Spleen (tissue), 11 donors: Measurements from ENCODE around the gene DPYSL3. TPM values are rescaled to one million over a fixed set of nuclear protein-coding genes. Genes with fewer than 3 reads are reported as not detected.
A peak's percentile ranks its signal among the peaks of the same experiment; 100 is the strongest.
"Not testable (repeated sequence)": the region's sequence is repeated elsewhere in the genome, so short reads cannot be mapped to it uniquely, and the experiment has no call there.

Experiments
- DNase-seq: peaks from one replicate; pipeline ENCODE4 v3.0.0-alpha.2; 2020
- H3K27ac ChIP-seq, 8 donors: fragments of 200-600 bp; sonication (generic) in 7 of 8; 1 replicate in 4 of 8; 2 replicates in 4 of 8; pipeline versions ENCODE4 v1.5.0 to v1.8.0; 2016 to 2021; ENCODE audit warnings: inconsistent platforms in 4 of 8, mild to moderate bottlenecking in 4 of 8, moderate library complexity in 1 of 8
- H3K27me3 ChIP-seq, 7 donors: fragments of 200-600 bp; sonication (generic) in 6 of 7; replicated peaks in 1 of 7; 1 replicate in 4 of 7; 2 replicates in 3 of 7; pipeline versions ENCODE4 v1.5.0 to v1.8.0; 2016 to 2021; ENCODE audit warnings: inconsistent platforms in 3 of 7, mild to moderate bottlenecking in 1 of 7
- H3K36me3 ChIP-seq, 6 donors: fragments of 200-600 bp; sonication (generic) in 5 of 6; 1 replicate in 4 of 6; 2 replicates in 2 of 6; pipeline versions ENCODE4 v1.5.0 to v1.8.0; 2016 to 2021; ENCODE audit warnings: inconsistent platforms in 2 of 6
- H3K4me1 ChIP-seq, 6 donors: fragments of 200-600 bp; sonication (generic) in 5 of 6; 1 replicate in 3 of 6; 2 replicates in 3 of 6; pipeline versions ENCODE4 v1.5.0 to v1.8.0; 2016 to 2021; ENCODE audit warnings: inconsistent platforms in 3 of 6
- H3K4me3 ChIP-seq, 8 donors: fragments of 200-600 bp; sonication (generic) in 7 of 8; 1 replicate in 4 of 8; 2 replicates in 4 of 8; pipeline versions ENCODE4 v1.5.0 to v1.8.0; 2016 to 2021; ENCODE audit warnings: inconsistent platforms in 4 of 8, mild to moderate bottlenecking in 4 of 8, moderate library complexity in 2 of 8
- H3K9me3 ChIP-seq, 8 donors: fragments of 200-600 bp; sonication (generic) in 7 of 8; 1 replicate in 4 of 8; 2 replicates in 4 of 8; pipeline versions ENCODE4 v1.5.0 to v1.8.0; 2016 to 2021; ENCODE audit warnings: inconsistent platforms in 4 of 8
- CTCF ChIP-seq, 11 experiments: fragments of 200-600 bp in 7 of 11; fragments of 450-650 bp in 4 of 11; sonication (generic) in 4 of 11; IDR thresholded peaks in 8 of 11; conservative IDR thresholded peaks in 3 of 11; 1 replicate in 7 of 11; 2 replicates in 4 of 11; pipeline versions ENCODE4 v1.4.0 to v1.8.0; 2016 to 2021; ENCODE audit warnings: antibody characterized with exemption in 11 of 11, inconsistent platforms in 4 of 11, mild to moderate bottlenecking in 1 of 11
- POLR2A ChIP-seq, 3 donors: fragments of 450-650 bp; IDR thresholded peaks; one replicate each; pipeline ENCODE4 v1.5.1; 2017; ENCODE audit warnings: antibody characterized with exemption in 3 of 3, mild to moderate bottlenecking in 1 of 3
- POLR2AphosphoS5 ChIP-seq, 3 donors: sonication (generic); formaldehyde crosslinking; IDR thresholded peaks; one replicate each; pipeline ENCODE4 v1.5.1; 2017; ENCODE audit warnings: antibody characterized with exemption in 3 of 3
- WGBS, 5 donors: extraction: QIAGEN DNeasy Blood & Tissue Kit in 3 of 5; methylation state at CpG; one replicate each; pipeline versions ENCODE4 v1.1.5 to v1.1.7; 2013 to 2018; 5-methylcytosine and 5-hydroxymethylcytosine counted together
- intact Hi-C: fragments of 100-400 bp; cut with DNase I; formaldehyde crosslinking; loops from one replicate; pipeline ENCODE4 v1.15.0; 2023; ENCODE audit warnings: low total_unique reads
- polyA plus RNA-seq, 3 donors: library from polyadenylated mRNA; stranded (reverse); fragments of 200-250 nt; gene quantifications; one replicate each; pipeline ENCODE4 v1.2.1, GENCODE V29; 2013
- total RNA-seq, 7 donors: library from RNA; depleted of rRNA in 3 of 7; stranded (reverse); fragments of >200 nt in 3 of 7; fragmentation: NEBNext Ultra II Directional in 4 of 7; extraction: Animal tissue kit (Norgen Biotek cat#: 25700) in 4 of 7; gene quantifications; one replicate each; pipeline versions ENCODE4 v1.1.0 to v1.2.1, GENCODE V29; 2016 to 2021
- donor health status: healthy with polysubstance abuse.
- donor health status: DM: no; HTN: no; CAD: no; lungs with moderate emphysema.
- donor health status: DM: no; HTN: no; CAD: no.
- donor health status: Bipolar disorder and iron deficiency.
- donor health status: healthy.
- donor health status: DM: no; HTN: no; CAD: no.
- donor health status: DM: yes; HTN: yes; CAD: no.

The DPYSL3 gene
- total and polyA plus RNA-seq, 10 donors = 10.0 to 58.2 (median 40.4) TPM

DNA sequence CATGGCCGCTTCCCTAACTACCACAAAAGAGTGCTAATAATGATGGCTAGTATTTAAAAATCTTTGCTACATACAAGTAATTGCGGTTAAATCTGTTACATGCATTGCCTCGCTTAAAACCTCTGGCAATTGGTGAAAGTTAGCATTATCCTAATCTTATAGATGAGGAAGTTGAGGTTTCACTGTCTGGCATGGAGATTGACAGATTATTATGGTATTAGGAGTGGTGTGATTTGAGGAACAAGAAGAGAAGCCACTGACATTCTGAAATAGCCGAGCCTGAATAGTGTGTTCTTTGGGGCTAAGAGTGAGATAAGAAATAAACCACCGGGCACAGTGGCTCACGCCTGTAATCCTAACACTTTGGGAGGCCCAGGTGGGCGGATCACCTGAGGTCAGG is 45.3 kb upstream of the DPYSL3 start:
- Histone ChIP-seq H3K4me1 (no peaks in the 10 kb centered on the region), H3K27me3 (no peaks in the 10 kb centered on the region), H3K9me3 (peaks cover 0 to 5% (median 0%) of the 10 kb centered on the region in 8 donors), H3K4me3 (no peak overlapping the region), H3K27ac (peak overlapping the region in 2 of 8 donors; percentile 51 to 52), H3K36me3 (no peaks in the 10 kb centered on the region)
- TF ChIP-seq CTCF (IDR thresholded peaks at IDR 0.05 in 8 of 11, conservative IDR thresholded peaks at IDR 0.05 in 3 of 11) = no peak
- no peak for TF ChIP-seq POLR2A (IDR thresholded peaks at IDR 0.05)
- WGBS, 5 donors = 59 to 71% (median 64%) methylated on average over 7 of the region's 7 CpGs
- intact Hi-C loops = no loop called here
- no peak for DNase-seq

- Histone ChIP-seq H3K4me1 (no peaks in the 10 kb centered on the region), H3K4me3 (no peak overlapping the region), H3K36me3 (no peaks in the 10 kb centered on the region), H3K9me3 (peaks cover 0 to 9% (median 0%) of the 10 kb centered on the region in 8 donors), H3K27ac (peak overlapping the region in 5 of 8 donors; percentile 30 to 52 (median 32)), H3K27me3 (no peaks in the 10 kb centered on the region)
- no peak for DNase-seq
- TF ChIP-seq POLR2AphosphoS5 (IDR thresholded peaks at IDR 0.05) (no peak), CTCF (IDR thresholded peaks at IDR 0.05 in 8 of 11, conservative IDR thresholded peaks at IDR 0.05 in 3 of 11) (no peak), POLR2A (IDR thresholded peaks at IDR 0.05) (no peak)
- intact Hi-C loops = loop anchor here (5.0 kb wide), 1 partner anchor 102 kb away; no protein-coding TSS in a partner anchor
- 67 to 79% (median 71%) methylated on average over 7 of the region's 7 CpGs for WGBS, 5 donors
Observed at GRCh38 chr5:147554261-147554817, 44.5 kb upstream of the DPYSL3 start.

DNA sequence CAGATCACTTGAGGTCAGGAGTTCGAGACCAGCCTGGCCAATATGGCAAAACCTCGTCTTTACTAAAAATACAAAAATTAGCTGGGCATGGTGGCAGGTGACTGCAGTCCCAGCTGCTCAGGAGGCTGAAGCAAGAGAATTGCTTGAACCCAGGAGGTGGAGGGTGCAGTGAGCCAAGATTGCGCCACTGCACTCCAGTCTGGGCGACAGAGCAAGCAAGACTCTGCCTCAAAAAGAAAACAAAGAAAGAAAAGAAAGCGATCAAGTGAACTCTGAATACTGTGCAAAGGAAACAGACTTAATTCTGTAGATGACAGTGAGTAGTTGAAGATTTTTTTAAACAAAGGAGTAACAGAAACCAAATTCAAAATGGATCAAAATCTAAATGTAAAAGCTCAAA is 43.9 kb upstream of the DPYSL3 start:
- H3K4me1 ChIP-seq, DNase-seq, H3K9me3 ChIP-seq, H3K27me3 ChIP-seq, H3K4me3 ChIP-seq, H3K36me3 ChIP-seq: not testable (repeated sequence)
- intact Hi-C loops = loop anchor here (5.0 kb wide), 1 partner anchor 102 kb away; no protein-coding TSS in a partner anchor
- peak overlapping the region in 4 of 8 donors; percentile 30 to 52 (median 41) for H3K27ac ChIP-seq
- 72 to 87% (median 82%) methylated on average over 5 of the region's 5 CpGs for WGBS, 5 donors

DNA sequence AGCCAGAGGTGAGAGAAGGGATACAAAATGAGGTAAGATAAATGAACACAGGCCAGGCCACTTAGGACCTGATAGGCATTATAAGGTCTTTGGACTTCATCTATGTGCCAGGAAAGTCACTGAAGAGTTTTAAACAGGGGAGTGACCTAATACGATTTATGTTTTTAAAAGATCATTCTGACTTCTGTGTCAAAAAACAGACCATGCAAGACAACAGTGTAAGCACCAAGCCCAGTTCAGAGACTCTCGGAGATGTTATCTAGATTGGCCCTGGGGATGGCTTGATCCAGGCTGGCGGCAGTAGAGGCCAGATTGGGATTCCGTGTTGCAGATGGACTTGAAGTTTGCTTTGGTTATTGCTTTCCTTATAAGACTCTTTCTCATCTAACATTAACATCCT is 43.0 kb upstream of the DPYSL3 start:
- Histone ChIP-seq H3K9me3 (peaks cover 0 to 9% (median 0%) of the 10 kb centered on the region in 8 donors), H3K27me3 (no peaks in the 10 kb centered on the region), H3K4me3 (no peak overlapping the region), H3K27ac (no peak overlapping the region), H3K36me3 (no peaks in the 10 kb centered on the region), H3K4me1 (no peaks in the 10 kb centered on the region)
- TF ChIP-seq POLR2A (IDR thresholded peaks at IDR 0.05) (no peak), CTCF (IDR thresholded peaks at IDR 0.05 in 8 of 11, conservative IDR thresholded peaks at IDR 0.05 in 3 of 11) (no peak), POLR2AphosphoS5 (IDR thresholded peaks at IDR 0.05) (no peak)
- DNase-seq = no peak
- intact Hi-C loops = loop anchor here (5.0 kb wide), 1 partner anchor 101 kb away; no protein-coding TSS in a partner anchor
- WGBS, 5 donors = 87 to 95% (median 90%) methylated on average over 4 of the region's 4 CpGs
